Bone marrow (tissue), 2 donors: ENCODE data around the gene ASPRV1.
"Not testable (repeated sequence)": the region's sequence is repeated elsewhere in the genome, so short reads cannot be mapped to it uniquely, and the experiment has no call there.

Source experiments
- DNase-seq, 2 donors: peaks; one replicate each; lab custom pipeline; 2025; lab: John Stamatoyannopoulos, UW

ASPRV1 gene

GRCh38 chr2:69959425-69959824 lies 2.0 kb downstream of the ASPRV1 start:
- DNase-seq = no peak

DNA sequence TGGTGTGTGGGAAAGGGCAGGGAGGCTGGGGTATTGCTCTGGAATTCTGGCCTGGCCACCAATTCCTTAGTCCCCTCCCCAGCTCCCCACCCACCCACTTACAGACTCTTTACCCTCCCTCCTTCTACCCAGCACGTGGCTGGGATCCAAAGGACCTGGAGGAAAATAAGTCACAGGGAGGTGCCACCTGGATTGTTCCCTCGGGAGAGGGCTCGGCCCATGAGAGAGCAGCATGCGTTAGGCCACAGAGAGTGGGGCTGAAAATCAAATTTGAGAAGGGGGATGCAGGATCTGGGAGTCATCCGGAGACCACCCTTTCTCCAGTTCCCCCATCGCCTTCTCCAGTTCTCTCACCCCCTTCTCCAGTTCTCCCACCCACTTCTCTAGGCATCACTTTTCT lies 3.0 kb downstream of the ASPRV1 start:
- DNase-seq = no peak

DNA sequence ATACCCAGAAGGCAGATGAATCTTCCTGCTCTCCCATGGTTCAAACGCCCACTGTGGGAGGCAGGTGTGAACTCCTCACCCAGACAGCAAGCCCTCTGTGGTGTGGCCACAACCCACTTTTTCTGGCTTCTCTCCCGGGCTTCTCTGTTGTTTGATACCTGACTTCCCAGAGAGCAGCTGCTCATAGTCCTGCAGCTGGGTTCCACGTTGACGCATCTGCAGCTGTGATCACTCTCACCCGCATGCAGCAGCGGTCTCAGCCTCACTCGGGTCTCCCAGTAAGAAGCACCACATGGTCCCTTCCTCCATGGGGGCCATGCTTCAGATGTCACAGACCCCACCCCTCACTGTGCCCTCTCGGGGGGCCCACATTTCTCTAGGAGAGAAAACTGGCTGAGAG lies 3.5 kb downstream of the ASPRV1 start:
- DNase-seq = no peak

DNA sequence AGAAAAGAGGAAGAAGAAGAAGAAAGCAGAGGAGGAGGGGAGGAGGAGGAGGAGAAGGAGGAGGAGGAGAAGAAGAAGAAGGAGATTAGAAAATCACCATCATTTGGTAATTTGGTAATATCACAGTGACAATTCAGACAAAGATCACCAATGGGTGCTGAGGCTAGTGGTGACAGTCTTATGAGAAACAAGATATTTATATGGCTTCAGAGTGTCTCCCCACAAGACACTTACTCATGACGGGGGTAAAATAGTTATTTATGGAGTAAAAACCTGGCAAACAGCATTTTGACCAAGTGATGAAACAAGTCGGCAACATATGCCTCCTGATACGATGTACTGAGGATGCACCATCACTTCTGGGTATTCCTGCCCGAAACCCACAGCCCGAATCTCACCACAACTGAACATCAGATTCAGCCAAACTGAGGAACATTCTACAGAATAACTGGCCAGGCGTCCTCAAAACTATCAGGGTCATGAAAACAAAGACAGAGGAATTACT lies 4.9 kb downstream of the ASPRV1 start:
- DNase-seq = no peak

DNA sequence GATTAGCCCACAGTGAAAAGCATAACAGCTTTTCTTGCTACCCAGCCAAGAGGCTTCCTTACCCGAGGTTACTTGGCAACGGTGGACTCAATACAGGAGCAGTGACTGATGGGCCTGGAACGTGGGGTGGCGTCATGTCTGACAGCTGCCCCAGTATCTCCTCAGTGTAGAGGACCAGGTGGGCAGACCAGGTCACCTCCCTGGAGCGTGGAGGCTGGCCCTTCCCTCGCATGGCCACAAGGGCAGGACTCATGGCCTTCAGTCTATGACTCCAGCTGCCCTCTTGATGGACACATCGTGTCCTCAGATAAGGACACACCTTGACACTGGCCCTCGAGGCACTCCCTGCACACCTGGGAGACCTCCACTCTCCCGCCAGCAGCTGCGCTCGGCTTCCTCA lies 6.4 kb downstream of the ASPRV1 start:
- no peak for DNase-seq

- DNase-seq = no peak
These were observed 7.3 kb downstream of the ASPRV1 start for GRCh38 chr2:69954084-69954483.

DNA sequence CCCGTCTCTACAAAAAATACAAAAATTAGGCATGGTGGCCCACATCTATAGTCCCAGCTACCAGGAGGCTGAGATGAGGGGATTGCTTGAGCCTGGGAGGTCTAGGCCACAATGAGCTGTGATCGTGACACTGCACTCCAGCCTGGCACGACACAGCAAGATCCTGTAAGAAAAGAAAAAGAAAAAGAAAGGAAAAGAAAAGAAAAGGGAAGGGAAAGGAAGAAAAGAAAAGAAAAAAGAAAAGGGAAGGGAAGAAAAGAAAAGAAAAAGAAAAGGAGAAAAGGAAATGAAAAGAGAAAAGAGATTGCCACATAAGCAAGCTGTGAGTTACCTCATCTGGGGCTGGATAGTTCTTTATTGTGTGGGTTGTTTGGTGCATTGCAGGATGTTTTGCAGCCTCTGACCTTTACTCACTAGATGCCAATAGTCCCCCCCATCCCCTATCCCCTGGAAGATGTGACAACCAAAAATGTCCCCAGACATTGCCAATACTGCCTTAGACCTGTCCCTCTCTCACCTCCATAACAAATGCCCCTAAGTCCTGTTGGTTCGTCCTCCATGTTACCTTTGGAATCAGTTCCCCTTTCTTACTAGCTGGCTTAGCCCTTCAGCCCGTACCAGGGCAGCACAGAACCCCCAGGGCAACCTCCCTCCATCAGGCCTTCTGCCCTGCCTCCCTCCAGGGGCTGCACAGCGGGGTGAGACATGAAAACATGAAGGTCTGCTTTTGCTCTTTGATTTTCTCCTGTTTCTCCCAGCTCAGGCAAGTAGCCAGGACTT lies 8.9 kb downstream of the ASPRV1 start:
- no peak for DNase-seq

DNA sequence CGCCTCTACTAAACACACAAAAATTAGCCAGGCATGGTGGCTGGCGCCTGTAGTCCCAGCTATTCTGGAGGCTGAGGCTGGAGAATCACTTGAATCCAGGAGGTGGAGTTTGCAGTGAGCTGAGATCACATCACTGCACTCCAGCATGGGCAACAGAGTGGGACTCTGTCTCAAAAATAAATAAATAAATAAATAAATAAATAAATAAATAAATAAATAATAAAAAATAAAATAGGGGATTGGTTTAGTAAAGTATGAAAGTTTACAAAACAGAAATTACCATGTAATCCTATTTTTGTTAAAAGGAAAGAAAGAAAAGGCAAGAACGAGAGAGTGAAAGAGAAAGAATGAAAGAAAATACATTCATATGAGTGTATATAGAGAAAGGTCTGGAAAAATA lies 10.8 kb downstream of the ASPRV1 start:
- not testable (repeated sequence) for DNase-seq

GRCh38 chr2:69950241-69950640 lies 11.2 kb downstream of the ASPRV1 start:
- DNase-seq = no peak

- DNase-seq = no peak
These were observed 12.3 kb downstream of the ASPRV1 start for GRCh38 chr2:69948963-69949645.

DNA sequence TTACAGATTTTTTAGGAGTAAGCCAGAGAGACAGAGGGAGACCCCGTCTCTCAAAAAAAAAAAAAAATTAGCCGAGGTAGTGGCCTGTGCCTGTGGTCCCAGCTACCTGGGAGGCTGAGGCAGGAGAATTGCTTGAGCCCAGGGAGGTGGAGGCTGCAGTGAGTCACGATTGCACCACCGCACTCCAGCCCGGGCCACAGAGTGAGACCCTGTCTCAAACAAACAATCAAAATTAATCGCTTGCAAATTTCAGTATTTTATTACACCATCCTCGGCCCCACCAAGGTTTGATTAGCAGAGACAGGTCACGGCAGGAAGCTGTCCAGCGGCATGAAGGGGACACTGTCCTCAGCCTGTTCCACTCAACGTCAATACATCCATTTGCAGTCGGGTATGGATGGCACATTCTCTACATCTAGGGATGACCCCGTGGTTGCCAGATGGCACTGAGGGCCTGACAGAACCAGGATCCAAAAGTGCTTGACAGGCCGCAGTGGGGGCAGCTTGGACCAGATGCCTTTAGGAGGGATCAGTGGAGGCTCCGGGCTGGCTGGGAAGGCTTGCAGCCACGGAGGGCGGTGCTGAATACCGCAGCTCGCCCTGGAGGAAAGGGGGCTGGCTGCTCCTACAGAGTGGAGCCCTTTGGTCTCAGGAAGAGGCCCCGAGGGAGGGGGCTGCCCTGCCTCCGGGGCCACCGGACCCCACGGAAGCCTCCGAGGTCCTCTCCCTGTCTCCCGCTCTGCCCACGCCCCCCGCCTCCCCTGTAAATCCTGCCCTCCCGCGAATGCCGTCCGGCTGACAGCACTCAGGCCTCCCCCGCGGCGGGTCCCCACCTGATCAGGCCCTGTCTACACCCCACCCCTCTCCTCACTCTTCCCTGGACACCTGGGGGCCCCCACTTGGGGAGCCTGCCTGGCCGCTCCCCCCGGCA lies 13.1 kb downstream of the ASPRV1 start:
- no peak for DNase-seq

GRCh38 chr2:69947325-69947931 lies 14.0 kb downstream of the ASPRV1 start:
- DNase-seq = no peak

GRCh38 chr2:69946351-69947324 lies 14.8 kb downstream of the ASPRV1 start:
- peak; percentile 68 to 85 for DNase-seq

DNA sequence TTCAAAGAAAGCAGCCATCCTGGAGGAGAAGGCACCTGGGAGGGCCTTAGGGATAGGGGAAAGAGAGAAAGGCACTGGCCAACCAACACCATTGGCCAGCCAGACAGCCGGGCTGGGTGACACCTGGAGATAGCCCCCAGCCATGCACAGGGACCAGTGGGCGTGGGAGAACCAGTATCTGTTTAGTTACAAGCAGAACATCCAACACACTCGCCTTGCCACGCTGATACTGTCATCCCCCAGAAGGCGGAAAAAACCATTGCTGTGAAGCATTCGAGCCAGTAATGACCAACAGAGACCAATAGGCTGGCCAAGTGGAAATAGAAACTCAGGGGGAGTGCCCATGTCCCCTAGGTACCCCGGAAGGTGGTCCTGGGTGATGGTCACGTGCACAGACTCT lies 15.5 kb downstream of the ASPRV1 start:
- DNase-seq = no peak

DNA sequence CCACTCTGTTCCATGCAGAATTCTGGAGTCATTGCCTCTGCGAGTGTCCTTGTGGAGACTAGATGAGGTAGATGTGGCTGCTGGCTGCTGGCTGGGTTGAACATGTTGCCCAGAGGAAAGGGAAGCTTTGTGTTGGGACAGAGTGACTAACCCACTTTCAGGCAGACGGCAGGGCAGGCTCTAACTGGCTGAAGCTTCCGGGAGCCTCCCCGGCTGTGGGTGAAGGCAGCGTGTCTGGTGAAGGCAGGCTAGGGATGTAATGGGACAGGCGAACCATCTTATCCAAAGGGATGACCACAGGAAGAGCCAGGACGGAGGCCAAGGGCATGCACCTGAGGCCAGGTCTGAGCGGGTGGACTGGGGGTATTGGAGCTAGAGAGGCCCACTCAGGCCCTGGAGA lies 16.0 kb downstream of the ASPRV1 start:
- DNase-seq = peak; percentile 36 to 71

GRCh38 chr2:69944756-69945155 lies 16.7 kb downstream of the ASPRV1 start:
- DNase-seq = no peak

- DNase-seq = peak in 1 of 2 donors; percentile 82
These were observed 17.4 kb downstream of the ASPRV1 start for GRCh38 chr2:69943843-69944525.

DNA sequence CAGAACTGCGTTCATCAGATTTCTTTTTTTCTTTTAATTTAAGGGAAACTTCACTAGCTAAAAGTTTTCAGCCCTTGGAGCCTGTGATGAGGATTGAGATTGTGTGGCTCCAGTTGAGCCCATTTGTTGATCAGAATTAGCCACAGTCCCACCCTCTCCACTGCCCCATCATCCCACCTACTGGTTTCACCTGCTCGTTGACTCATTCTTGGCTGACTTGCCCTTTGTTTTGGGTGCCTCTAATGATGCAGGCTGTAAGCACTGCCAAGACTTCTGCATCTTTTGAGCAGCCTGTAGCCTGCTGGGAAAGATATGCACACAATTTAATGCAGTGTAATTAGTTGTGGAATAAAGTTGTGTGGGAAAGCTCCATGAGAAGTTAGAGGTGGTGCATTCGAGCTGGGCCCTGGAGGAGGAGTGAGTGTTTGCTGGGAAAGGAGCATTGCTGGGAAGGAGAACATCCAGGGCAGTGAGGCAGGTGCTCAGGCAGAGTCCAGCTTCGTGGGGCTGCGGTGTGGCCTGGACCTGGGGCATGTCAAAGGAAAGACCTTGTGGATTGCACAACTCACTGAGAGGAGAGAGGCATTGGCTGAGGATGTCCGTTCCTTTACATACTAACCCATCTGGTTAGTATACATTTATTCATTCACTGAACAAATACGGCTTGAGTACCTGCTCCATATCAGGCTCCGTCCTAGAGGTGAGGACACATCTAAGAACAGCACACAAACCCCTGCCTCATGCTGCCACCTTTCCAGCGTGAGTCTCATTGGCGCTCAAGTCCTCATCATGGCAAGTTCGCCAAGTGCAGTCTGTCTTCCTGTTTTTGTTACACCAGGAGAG lies 18.2 kb downstream of the ASPRV1 start:
- no peak for DNase-seq

DNA sequence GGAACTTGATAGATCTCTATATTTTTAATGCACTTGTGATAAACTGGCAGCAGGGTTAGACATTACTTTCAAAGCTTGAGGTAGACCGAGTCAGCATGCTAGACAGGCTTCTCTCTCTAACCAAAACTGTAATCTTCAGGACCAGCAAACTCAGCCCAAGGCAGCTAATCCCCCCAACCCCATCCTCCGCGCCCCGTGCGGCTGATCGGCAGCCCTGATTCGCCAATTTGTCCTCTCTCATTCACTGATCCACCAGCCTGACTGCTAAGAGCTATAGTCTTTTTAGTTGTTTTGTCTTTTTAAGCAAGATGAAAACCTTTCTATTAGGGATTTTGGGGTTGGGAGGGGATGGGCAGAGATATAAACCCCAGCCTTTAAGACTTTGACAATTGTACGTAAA lies 20.7 kb downstream of the ASPRV1 start:
- DNase-seq = no peak
